Measurements from ENCODE around the gene EXOC3L1. TPM values are rescaled to one million over a fixed set of nuclear protein-coding genes. Genes with fewer than 3 reads are reported as not detected.
A peak's percentile ranks its signal among the peaks of the same experiment; 100 is the strongest.

EXOC3L1 gene
- polyA plus RNA-seq, 2 of the 4 experiments (the other 2 are of a cell fraction) = 0.06 TPM; not detected in 1

GRCh38 chr16:67170168-67170948, 19.6 kb downstream of the EXOC3L1 start, which contains the start of gene NOL3:
NOL3 (plus strand) TSS chr16:67170538.
- WGBS (ENCODE audit: missing lambda C conversion rate) = 0% methylated on average over 20 of the region's 50 CpGs
- peak within 1 kb of the TSS; percentile 99 for H3K4me2 ChIP-seq
- H3K27ac ChIP-seq = peak within 1 kb of the TSS; percentile 97 to 99
- TF ChIP-seq POLR2A (IDR thresholded peaks at IDR 0.05; ENCODE audit: low read length) (peak; percentile 95), CHD2 (IDR thresholded peaks at IDR 0.05; ENCODE audit: low read length, partially characterized antibody) (peak; percentile 42), EP300 (IDR thresholded peaks at IDR 0.05) (peak in 1 of 2 experiments; percentile 47; a peak in 1 of 5 replicates), KDM1A (IDR thresholded peaks at IDR 0.05; ENCODE audit: low read depth) (no peak), FOSL2 (IDR thresholded peaks at IDR 0.05) (no peak), FOSL2 (CRISPR knock-in tag; IDR thresholded peaks at IDR 0.05) (no peak), HOXB5 (CRISPR knock-in tag; IDR thresholded peaks at IDR 0.05) (no peak), BHLHE40 (IDR thresholded peaks at IDR 0.05; ENCODE audit: low read depth, low read length) (no peak), ATOH8 (CRISPR knock-in tag; IDR thresholded peaks at IDR 0.05; ENCODE audit: low read depth) (peak; percentile 24; the same call in 1 of the 2 replicates), JUN (IDR thresholded peaks at IDR 0.05) (peak; percentile 47 to 82; a peak in 3 of 5 replicates), PBX3 (IDR thresholded peaks at IDR 0.05) (peak; percentile 47; the same call in 1 of the 2 replicates), BCL3 (IDR thresholded peaks at IDR 0.05) (peak; percentile 52; the same call in 1 of the 3 replicates), GATA3 (IDR thresholded peaks at IDR 0.05; ENCODE audit: borderline replicate concordance) (0 out of 2 replicates have a peak, but pooled peaks have one; percentile 3), MAFK (IDR thresholded peaks at IDR 0.05; ENCODE audit: partially characterized antibody) (peak; percentile 40), PHF8 (IDR thresholded peaks at IDR 0.05; ENCODE audit: borderline replicate concordance, low read depth) (peak; percentile 57; the same call in 1 of the 2 replicates), ELK1 (IDR thresholded peaks at IDR 0.05; ENCODE audit: low read depth, low read length) (no peak), MAX (IDR thresholded peaks at IDR 0.05) (peak; percentile 54; the same call in 1 of the 2 replicates)
- H3K9me3 ChIP-seq = no peaks in the 10 kb centered on the region
- ATAC-seq (peak; percentile 58 to 70), DNase-seq (ENCODE audit: low read depth in 1 of 2, low spot score in 1 of 2) (peak; percentile 89 to 94), FAIRE-seq (no peak)
- peaks cover 41% of the 10 kb centered on the region for H3K4me1 ChIP-seq
- peak within 1 kb of the TSS; percentile 51 for H3K4me3 ChIP-seq
- POLR2A ChIA-PET = interaction anchor here (0.5 to 2.9 kb wide), 10 partner anchors 9 to 209 kb away, joined by 3 to 46 read pairs (median 4); partner anchors contain the start of genes B3GNT9, CES3, FBXL8 and FHOD1
- CTCF ChIA-PET = interaction anchor here (0.6 to 20.5 kb wide), 21 partner anchors 14 to 216 kb away, joined by 3 to 314 read pairs (median 3); partner anchors contain the start of genes B3GNT9, CES4A, EXOC3L1 and FBXL8

GRCh38 chr16:67169642-67170167, 20.2 kb downstream of the EXOC3L1 start:
- peak in 1 of 2 experiments; percentile 50 for DNase-seq (ENCODE audit: low read depth in 1 of 2, low spot score in 1 of 2)
- peak; percentile 1 to 25; a peak in 4 of 6 replicates for ATAC-seq
- peaks cover 36% of the 10 kb centered on the region for H3K4me1 ChIP-seq
- TF ChIP-seq CTCF (IDR thresholded peaks at IDR 0.05) = peak; percentile 76
- no peak for TF ChIP-seq ATOH8 (CRISPR knock-in tag; IDR thresholded peaks at IDR 0.05; ENCODE audit: low read depth)
- TF ChIP-seq FOSB (CRISPR knock-in tag; IDR thresholded peaks at IDR 0.05) = no peak
- no peak for TF ChIP-seq NR3C1 (IDR thresholded peaks at IDR 0.05)
- TF ChIP-seq RAD21 (conservative IDR thresholded peaks at IDR 0.05 in 1 of 2, IDR thresholded peaks at IDR 0.05 in 1 of 2) = peak in 1 of 2 experiments; percentile 39; a peak in 3 of 5 replicates
- TF ChIP-seq GATA3 (IDR thresholded peaks at IDR 0.05; ENCODE audit: borderline replicate concordance) = no peak
- TF ChIP-seq POLR2AphosphoS2 (conservative IDR thresholded peaks at IDR 0.05; ENCODE audit: low read length) = no peak
- TF ChIP-seq EHF (CRISPR knock-in tag; IDR thresholded peaks at IDR 0.05) = no peak
- TF ChIP-seq RFX5 (IDR thresholded peaks at IDR 0.05) = no peak
- no peak for TF ChIP-seq TFCP2L1 (CRISPR knock-in tag; IDR thresholded peaks at IDR 0.05)
- TF ChIP-seq CHD4 (IDR thresholded peaks at IDR 0.05; ENCODE audit: borderline replicate concordance) = no peak
- TF ChIP-seq BCL3 (IDR thresholded peaks at IDR 0.05) = no peak

More at GRCh38 chr16:67169642-67170167, 20.2 kb downstream of the EXOC3L1 start:
- H3K9me3 ChIP-seq = no peaks in the 10 kb centered on the region
- POLR2A ChIA-PET = interaction anchor here (1.0 to 2.9 kb wide), 6 partner anchors 9 to 209 kb away, joined by 3 to 46 read pairs (median 4); partner anchors contain the start of genes CES3, FBXL8, FHOD1 and TRADD
- peak overlapping the region; percentile 97 to 99 for H3K27ac ChIP-seq
- peak overlapping the region; percentile 99 for H3K4me2 ChIP-seq
- H3K4me3 ChIP-seq = peak overlapping the region; percentile 51
- CTCF ChIA-PET = interaction anchor here (0.6 to 20.5 kb wide), 24 partner anchors 14 to 216 kb away, joined by 3 to 314 read pairs (median 4); partner anchors contain the start of genes B3GNT9, CES4A, EXOC3L1 and FBXL8
- WGBS (ENCODE audit: missing lambda C conversion rate) = 19% methylated on average over 24 of the region's 24 CpGs
- no peak for FAIRE-seq

Measured in A549 (cell line).